HG03064 (cell line): ENCODE data around the gene CCDC71.

Experiments
- ATAC-seq: cut with Tn5 transposase; IDR thresholded peaks from one replicate; pipeline ENCODE4 v1.9.1; 2021; ENCODE audit warnings: low read depth; ENCODE audit not compliant: unreplicated experiment

The CCDC71 gene

GRCh38 chr3:49171119-49171774 lies 5.1 kb upstream of the CCDC71 start, which contains the start of gene KLHDC8B:
Gene KLHDC8B (plus strand): TSS chr3:49171598. CDS start chr3:49172770, 1,172 bp downstream.
- ATAC-seq, result no peak

GRCh38 chr3:49170744-49171118 lies 4.6 kb upstream of the CCDC71 start:
- no peak for ATAC-seq

GRCh38 chr3:49166752-49167556 lies 823 bp upstream of the CCDC71 start:
- no peak for ATAC-seq

- ATAC-seq, result no peak
These were observed 979 bp downstream of the CCDC71 start for GRCh38 chr3:49164983-49165720.

GRCh38 chr3:49163609-49164008 lies 2.5 kb downstream of the CCDC71 start:
- no peak for ATAC-seq

- no peak for ATAC-seq
These were observed 3.2 kb downstream of the CCDC71 start for GRCh38 chr3:49162751-49163419.

GRCh38 chr3:49161808-49162530 lies 4.2 kb downstream of the CCDC71 start:
- ATAC-seq, result no peak

- no peak for ATAC-seq
These were observed 4.9 kb downstream of the CCDC71 start for GRCh38 chr3:49161197-49161596.

- no peak for ATAC-seq
These were observed 7.3 kb downstream of the CCDC71 start for GRCh38 chr3:49158792-49159191.

- no peak for ATAC-seq
These were observed 7.9 kb downstream of the CCDC71 start for GRCh38 chr3:49158103-49158709.

- no peak for ATAC-seq
These were observed 8.8 kb downstream of the CCDC71 start for GRCh38 chr3:49157289-49157688.

GRCh38 chr3:49153349-49153912 lies 12.7 kb downstream of the CCDC71 start:
- no peak for ATAC-seq

- ATAC-seq, result no peak
These were observed 14.5 kb downstream of the CCDC71 start for GRCh38 chr3:49151610-49152009.

- no peak for ATAC-seq
These were observed 18.0 kb downstream of the CCDC71 start for GRCh38 chr3:49148159-49148558.

GRCh38 chr3:49140080-49140479 lies 26.1 kb downstream of the CCDC71 start:
- no peak for ATAC-seq

- no peak for ATAC-seq
These were observed 30.6 kb downstream of the CCDC71 start for GRCh38 chr3:49135499-49135898.

GRCh38 chr3:49134471-49135265 lies 31.5 kb downstream of the CCDC71 start:
- ATAC-seq, result no peak

GRCh38 chr3:49133226-49133951 lies 32.7 kb downstream of the CCDC71 start:
- ATAC-seq, result no peak
